Stimulated activated CD8-positive, alpha-beta memory T cell treated with anti-CD3 and anti-CD28 coated beads, Interleukin-15, amount 100 ng/mL, for 48 hours (primary cell): Measurements from ENCODE around the gene NUDCD3.

Source experiments
- DNase-seq, 2 donors: peaks; one replicate each; pipeline ENCODE4 v3.0.0-alpha.2; 2020; ENCODE audit warnings: low read depth in 2 of 2

The NUDCD3 gene

GRCh38 chr7:44490351-44491200, at the start of gene NUDCD3:
Gene NUDCD3, minus strand, starts transcription at chr7:44490658. Its CDS starts 58 bp downstream, at chr7:44490600.
- peak; percentile 67 to 72 for DNase-seq

- DNase-seq = no peak
Observed at GRCh38 chr7:44539669-44540506, 49.4 kb upstream of the NUDCD3 start.

GRCh38 chr7:44538798-44539668, 48.6 kb upstream of the NUDCD3 start:
- no peak for DNase-seq

- no peak for DNase-seq
Observed at GRCh38 chr7:44538093-44538797, 47.8 kb upstream of the NUDCD3 start.

GRCh38 chr7:44537442-44537841, 47.0 kb upstream of the NUDCD3 start:
- DNase-seq = no peak

- DNase-seq = no peak
Observed at GRCh38 chr7:44536090-44536489, 45.6 kb upstream of the NUDCD3 start.

- DNase-seq = no peak
Observed at GRCh38 chr7:44535348-44536064, 45.0 kb upstream of the NUDCD3 start.

GRCh38 chr7:44534501-44534900, 44.0 kb upstream of the NUDCD3 start:
- peak; percentile 28 to 36 for DNase-seq

- DNase-seq = no peak
Observed at GRCh38 chr7:44534087-44534486, 43.6 kb upstream of the NUDCD3 start.

GRCh38 chr7:44533301-44534055, 43.0 kb upstream of the NUDCD3 start:
- DNase-seq = no peak

GRCh38 chr7:44531421-44532380, 41.2 kb upstream of the NUDCD3 start:
- no peak for DNase-seq

GRCh38 chr7:44530990-44531389, 40.5 kb upstream of the NUDCD3 start:
- DNase-seq = no peak

GRCh38 chr7:44524811-44525388, 34.4 kb upstream of the NUDCD3 start:
- no peak for DNase-seq

- no peak for DNase-seq
Observed at GRCh38 chr7:44522315-44522714, 31.9 kb upstream of the NUDCD3 start.

GRCh38 chr7:44521347-44522095, 31.1 kb upstream of the NUDCD3 start:
- no peak for DNase-seq

- DNase-seq = no peak
Observed at GRCh38 chr7:44520574-44520973, 30.1 kb upstream of the NUDCD3 start.

- DNase-seq = no peak
Observed at GRCh38 chr7:44519546-44519945, 29.1 kb upstream of the NUDCD3 start.
